GM12878 (cell line): ENCODE results near the gene IGSF6. TPM values are rescaled to one million over a fixed set of nuclear protein-coding genes. Genes with fewer than 3 reads are reported as not detected.

Source experiments
- ATAC-seq: fragments of 200-7000 bp; cut with Tn5 transposase; 3 replicates; pipeline ENCODE4 v1.9.1; 2020; ENCODE audit warnings: mild to moderate bottlenecking, moderate library complexity
- BruUV-seq: library from RNA; stranded (reverse); fragments of 400-500 nt; replicated peaks from 2 replicates; lab custom pipeline; 2021; lab: Mats Ljungman, UMichigan
- CTCF ChIA-PET: fragments of 300-600 bp; sonication (Branson Sonifier 250); formaldehyde crosslinking; extraction: SDS; loops from one replicate; lab custom pipeline; 2021; ENCODE audit warnings: inconsistent platforms; lab: Yijun Ruan, JAX
- POLR2A ChIA-PET: fragments of 350-600 bp; formaldehyde crosslinking; extraction: SDS; loops from one replicate; lab custom pipeline; 2021; ENCODE audit warnings: inconsistent platforms; lab: Charles Lee
- RAD21 ChIA-PET: fragments of 300-600 bp; sonication (Branson Sonifier 250); formaldehyde crosslinking; loops from one replicate; lab custom pipeline; 2023; ENCODE audit warnings: antibody characterized with exemption; ENCODE audit not compliant: unreplicated experiment; lab: Charles Lee
- SMC1A ChIA-PET: fragments of 300-600 bp; sonication (Branson Sonifier 250); formaldehyde crosslinking; loops from one replicate; lab custom pipeline; 2023; ENCODE audit not compliant: unreplicated experiment, uncharacterized antibody; lab: Charles Lee
- DNase-seq: peaks from one replicate; pipeline ENCODE4 v3.0.0-alpha.2; 2011; ENCODE audit warnings: low read depth, low spot score
- FAIRE-seq: peaks from 3 replicates; lab custom pipeline; 2011; peaks lifted over from hg19 to GRCh38; lab: Jason Lieb, UNC
- H2AFZ ChIP-seq: 2 replicates; pipeline ENCODE4 v1.6.0; 2011; ENCODE audit warnings: low read depth, low read length, control low read depth; ENCODE audit not compliant: control insufficient read depth
- H3K27ac ChIP-seq: 2 replicates; pipeline ENCODE4 v1.5.1; 2011; ENCODE audit warnings: control low read depth; ENCODE audit not compliant: control insufficient read depth, insufficient read depth
- H3K27me3 ChIP-seq, 2 experiments: replicated peaks in 1 of 2; 2 replicates each; pipeline versions ENCODE4 v1.6.0 to v1.6.1; 2011; ENCODE audit warnings: low read length in 1 of 2; ENCODE audit not compliant: control insufficient read depth in 2 of 2, insufficient read depth in 2 of 2
- H3K36me3 ChIP-seq, 2 experiments: 2 replicates each; pipeline ENCODE4 v1.5.1; 2011; ENCODE audit warnings: low read length in 1 of 2; ENCODE audit not compliant: control insufficient read depth in 2 of 2, insufficient read depth in 2 of 2
- H3K4me1 ChIP-seq: 2 replicates; pipeline ENCODE4 v1.6.1; 2011; ENCODE audit warnings: mild to moderate bottlenecking, low read length, moderate library complexity, mixed read lengths; ENCODE audit not compliant: control insufficient read depth, insufficient read depth
- H3K4me2 ChIP-seq: 2 replicates; pipeline ENCODE4 v1.6.0; 2011; ENCODE audit warnings: control low read depth; ENCODE audit not compliant: control insufficient read depth, insufficient read depth
- H3K4me3 ChIP-seq: fragments of 200-600 bp; sonication (generic); 2 replicates; pipeline ENCODE4 v1.5.1; 2016
- H3K79me2 ChIP-seq: 2 replicates; pipeline ENCODE4 v1.6.0; 2011; ENCODE audit warnings: low read length; ENCODE audit not compliant: control insufficient read depth, insufficient read depth
- H3K9ac ChIP-seq: 2 replicates; pipeline ENCODE4 v1.8.0; 2011; ENCODE audit warnings: low read length, control low read depth, mixed read lengths; ENCODE audit not compliant: control insufficient read depth, insufficient read depth
- H3K9me3 ChIP-seq: replicated peaks from 3 replicates; pipeline ENCODE4 v1.5.1; 2011; ENCODE audit warnings: mild to moderate bottlenecking, low read length; ENCODE audit not compliant: control insufficient read depth, insufficient read depth
- H4K20me1 ChIP-seq: 2 replicates; pipeline ENCODE4 v1.6.0; 2011; ENCODE audit not compliant: control insufficient read depth, insufficient read depth
- HDAC6 ChIP-seq: fragments of 200-600 bp; sonication (generic); IDR thresholded peaks from one replicate; pipeline ENCODE4 v1.8.0; 2017; ENCODE audit warnings: antibody characterized with exemption; ENCODE audit not compliant: unreplicated experiment
- KAT2A ChIP-seq: conservative IDR thresholded peaks from 2 replicates; pipeline ENCODE4 v1.6.1; 2011; ENCODE audit warnings: low read depth, low read length; ENCODE audit not compliant: control insufficient read depth
- MXI1 ChIP-seq: fragments of 150-350 bp; IDR thresholded peaks from 2 replicates; pipeline ENCODE4 v1.6.1; 2011; ENCODE audit warnings: low read depth, mild to moderate bottlenecking, inconsistent platforms, low read length, improper control_type of control experiment
- NR2F1 ChIP-seq: fragments of 450-650 bp; conservative IDR thresholded peaks from 2 replicates; pipeline ENCODE4 v1.6.1; 2017; ENCODE audit warnings: mild to moderate bottlenecking
- POLR2A ChIP-seq: IDR thresholded peaks from 2 replicates; pipeline ENCODE4 v1.6.1; 2011; ENCODE audit warnings: low read depth, mild to moderate bottlenecking, low read length
- RAD21 ChIP-seq: IDR thresholded peaks from 2 replicates; pipeline ENCODE4 v1.6.1; 2011; ENCODE audit warnings: mild to moderate bottlenecking, low read depth, low read length, moderate library complexity; ENCODE audit not compliant: insufficient read depth
- RELB ChIP-seq: fragments of 450-650 bp; IDR thresholded peaks from 2 replicates; pipeline ENCODE4 v1.6.1; 2017; ENCODE audit warnings: low read depth, mild to moderate bottlenecking, moderate library complexity
- SMC3 ChIP-seq: IDR thresholded peaks from 2 replicates; pipeline ENCODE4 v1.6.1; 2011; ENCODE audit warnings: low read length, improper control_type of control experiment, borderline replicate concordance
- SP1 ChIP-seq: IDR thresholded peaks from one replicate; pipeline ENCODE4 v1.6.1; 2011; ENCODE audit warnings: low read depth, low read length
- ZBTB11 ChIP-seq: fragments of 450-650 bp; formaldehyde crosslinking; IDR thresholded peaks from 2 replicates; pipeline ENCODE4 v1.5.0; 2022; ENCODE audit warnings: mild to moderate bottlenecking, missing genetic modification characterization
- ZNF592 ChIP-seq: fragments of 450-650 bp; IDR thresholded peaks from 2 replicates; pipeline ENCODE4 v1.6.1; 2017; ENCODE audit warnings: mild to moderate bottlenecking, moderate library complexity
- WGBS: methylation state at CpG from one replicate; pipeline ENCODE4 v1.1.6; 2016; ENCODE audit warnings: low lambda C conversion rate; ENCODE audit not compliant: insufficient replicate concordance, insufficient coverage; ENCODE audit errors: missing lambda C conversion rate; 5-methylcytosine and 5-hydroxymethylcytosine counted together
- in situ Hi-C: fragments of 300-500 bp; cut with MboI; formaldehyde crosslinking; loops from 9 replicates; pipeline ENCODE4 v1.14.3; 2018; ENCODE audit warnings: mixed read lengths
- intact Hi-C: fragments of 100-400 bp; cut with micrococcal nuclease; formaldehyde crosslinking; loops from one replicate; pipeline ENCODE4 v1.14.2; 2022; ENCODE audit not compliant: unreplicated experiment
- polyA plus RNA-seq, 11 experiments: library from polyadenylated mRNA; depleted of rRNA in 4 of 11; unstranded in 6 of 11; stranded (reverse) in 5 of 11; fragments of >200 nt; fragmentation: Nextera tagmentation in 4 of 11; fragmentation: Illumina TruSeq in 1 of 11; extraction: Ambion mirVana in 4 of 11; extraction: Trizol in 1 of 11; gene quantifications; 1 replicate in 1 of 11; 2 replicates in 10 of 11; pipeline versions ENCODE4 v1.2.1 to v1.2.3, GENCODE V29; 2011 to 2016; ENCODE audit warnings: inconsistent platforms in 2 of 11, missing spikeins in 2 of 11, low read depth in 1 of 11
- total RNA-seq, 4 experiments: library from RNA; depleted of rRNA in 3 of 4; stranded (reverse); fragments of >200 nt in 3 of 4; fragmentation: Illumina TruSeq in 1 of 4; extraction: Trizol in 1 of 4; gene quantifications; 2 replicates each; pipeline versions ENCODE4 v1.2.1 to v1.2.3, GENCODE V29; 2013 to 2021

The IGSF6 gene
- total and polyA plus RNA-seq, 10 of the 15 experiments (the other 5 are each of a cell fraction or from before 2014, with no cell fraction given), result 0.32 to 1.2 (median 0.72) TPM

GRCh38 chr16:21701271-21701670 lies 48.9 kb upstream of the IGSF6 start:
- BruUV-seq, result no TSS peak
- ATAC-seq (no peak), DNase-seq (no peak)
- no peak overlapping the region for H3K27ac ChIP-seq
- H3K4me2 ChIP-seq, result no peak overlapping the region
- WGBS, result 4% methylated on average over 2 of the region's 2 CpGs
- in situ Hi-C loops, result loop anchor here (10.0 kb wide), 1 partner anchor 46 kb away; the partner anchor contains the start of gene IGSF6
- H3K4me3 ChIP-seq, result no peak overlapping the region
- intact Hi-C loops, result loop anchor here (10.0 kb wide), 1 partner anchor 1364 kb away; no protein-coding TSS in a partner anchor
- CTCF ChIA-PET, result interaction anchor here (1.1 to 5.3 kb wide), 4 partner anchors 17 to 60 kb away, joined by 3 to 39 read pairs (median 6); no protein-coding TSS in a partner anchor
- TF ChIP-seq POLR2A, result no peak
- TF ChIP-seq RELB, result no peak
- TF ChIP-seq NR2F1, result no peak
- no peak for TF ChIP-seq ZNF592
- TF ChIP-seq MXI1, result no peak
- TF ChIP-seq HDAC6, result no peak
- TF ChIP-seq SMC3, result no peak
- TF ChIP-seq RAD21, result no peak
- TF ChIP-seq ZBTB11, result no peak
- no peak for TF ChIP-seq KAT2A
- no peak for TF ChIP-seq SP1
- TF ChIP-seq, all 136 proteins: peak for 0
- H3K9ac ChIP-seq, result no peak overlapping the region
- H3K79me2 ChIP-seq, result no peaks in the 10 kb centered on the region
- no peak overlapping the region for H2AFZ ChIP-seq
- H3K36me3 ChIP-seq, result no peaks in the 10 kb centered on the region
- H3K9me3 ChIP-seq, result no peaks in the 10 kb centered on the region; the same call in 2 of the 3 replicates
- ChIA-PET POLR2A (interaction anchor here (1.1 kb wide), 1 partner anchor 43 kb away, joined by 3 read pairs; no protein-coding TSS in a partner anchor), RAD21 (interaction anchor here (1.5 to 1.6 kb wide), 2 partner anchors 44 to 56 kb away, joined by 4 to 5 read pairs; no protein-coding TSS in a partner anchor), SMC1A (interaction anchor here (0.5 to 2.0 kb wide), 7 partner anchors 11 to 113 kb away, joined by 3 to 7 read pairs (median 4); no protein-coding TSS in a partner anchor)
- H3K4me1 ChIP-seq, result peaks cover 11% of the 10 kb centered on the region
- H3K27me3 ChIP-seq, result no peaks in the 10 kb centered on the region; a peak in 3 of 4 replicates
- H4K20me1 ChIP-seq, result no peaks in the 10 kb centered on the region
- no peak for FAIRE-seq
